Measurements from ENCODE around the gene NAALADL2.
"Not testable (repeated sequence)": the region's sequence is repeated elsewhere in the genome, so short reads cannot be mapped to it uniquely, and the experiment has no call there.

The NAALADL2 gene

GRCh38 chr3:175453361-175453760, 594.2 kb downstream of the NAALADL2 start:
- H4K20me1 ChIP-seq (ENCODE audit: insufficient read depth, low read length), result no peaks in the 10 kb centered on the region
- no peaks in the 10 kb centered on the region for H3K9me3 ChIP-seq (ENCODE audit: insufficient read depth, low read length)
- H3K9ac ChIP-seq (ENCODE audit: low read length), result no peak overlapping the region
- no peaks in the 10 kb centered on the region for H3K79me2 ChIP-seq (ENCODE audit: low read length)
- H3K4me1 ChIP-seq (ENCODE audit: low read length), result peaks cover 25% of the 10 kb centered on the region
- H3K36me3 ChIP-seq (replicated peaks; ENCODE audit: low read depth, low read length), result no peaks in the 10 kb centered on the region
- no peak overlapping the region for H2AFZ ChIP-seq (ENCODE audit: low read depth, low read length)
- no peak overlapping the region for H3K27ac ChIP-seq (ENCODE audit: low read length)
- H3K4me3 ChIP-seq (ENCODE audit: low read length), result no peak overlapping the region
- H3K27me3 ChIP-seq (ENCODE audit: low read depth, low read length), result no peaks in the 10 kb centered on the region
- no peak for TF ChIP-seq CTCF (IDR thresholded peaks at IDR 0.05; ENCODE audit: low read depth, low read length)
- no peak for TF ChIP-seq EZH2phosphoT487 (IDR thresholded peaks at IDR 0.05; ENCODE audit: low read depth)
- no peak overlapping the region for H3K4me2 ChIP-seq (ENCODE audit: low read length)

- Histone ChIP-seq H3K79me2 (ENCODE audit: low read length) (no peaks in the 10 kb centered on the region), H3K4me3 (ENCODE audit: low read length) (no peak overlapping the region), H2AFZ (ENCODE audit: low read depth, low read length) (0 out of 2 replicates have a peak overlapping the region, but pooled peaks have one; percentile 17), H3K4me2 (ENCODE audit: low read length) (no peak overlapping the region), H3K4me1 (ENCODE audit: low read length) (peaks cover 25% of the 10 kb centered on the region), H3K27ac (ENCODE audit: low read length) (no peak overlapping the region), H3K36me3 (replicated peaks; ENCODE audit: low read depth, low read length) (no peaks in the 10 kb centered on the region), H3K9me3 (ENCODE audit: insufficient read depth, low read length) (peaks cover 3% of the 10 kb centered on the region; the same call in 1 of the 2 replicates), H3K9ac (ENCODE audit: low read length) (no peak overlapping the region), H4K20me1 (ENCODE audit: insufficient read depth, low read length) (no peaks in the 10 kb centered on the region), H3K27me3 (ENCODE audit: low read depth, low read length) (no peaks in the 10 kb centered on the region)
- TF ChIP-seq EZH2phosphoT487 (IDR thresholded peaks at IDR 0.05; ENCODE audit: low read depth) (no peak), CTCF (IDR thresholded peaks at IDR 0.05; ENCODE audit: low read depth, low read length) (no peak)
Observed at GRCh38 chr3:175456466-175456865, 597.3 kb downstream of the NAALADL2 start.

GRCh38 chr3:175457301-175457700, 598.2 kb downstream of the NAALADL2 start:
- H3K9me3 ChIP-seq (ENCODE audit: insufficient read depth, low read length), result peaks cover 4% of the 10 kb centered on the region; the same call in 1 of the 2 replicates
- H3K4me2 ChIP-seq (ENCODE audit: low read length), result peak overlapping the region; percentile 40
- no peaks in the 10 kb centered on the region for H3K27me3 ChIP-seq (ENCODE audit: low read depth, low read length)
- peaks cover 25% of the 10 kb centered on the region for H3K4me1 ChIP-seq (ENCODE audit: low read length)
- no peaks in the 10 kb centered on the region for H3K36me3 ChIP-seq (replicated peaks; ENCODE audit: low read depth, low read length)
- no peak overlapping the region for H3K4me3 ChIP-seq (ENCODE audit: low read length)
- H3K9ac ChIP-seq (ENCODE audit: low read length), result peak overlapping the region; percentile 17; the same call in 1 of the 2 replicates
- no peaks in the 10 kb centered on the region for H4K20me1 ChIP-seq (ENCODE audit: insufficient read depth, low read length)
- no peaks in the 10 kb centered on the region for H3K79me2 ChIP-seq (ENCODE audit: low read length)
- TF ChIP-seq CTCF (IDR thresholded peaks at IDR 0.05; ENCODE audit: low read depth, low read length), result no peak
- TF ChIP-seq EZH2phosphoT487 (IDR thresholded peaks at IDR 0.05; ENCODE audit: low read depth), result no peak
- 0 out of 2 replicates have a peak overlapping the region, but pooled peaks have one; percentile 17 for H2AFZ ChIP-seq (ENCODE audit: low read depth, low read length)
- peak overlapping the region; percentile 46 for H3K27ac ChIP-seq (ENCODE audit: low read length)

GRCh38 chr3:175460849-175461399, 601.8 kb downstream of the NAALADL2 start:
- not testable (repeated sequence) for H3K9me3 ChIP-seq (ENCODE audit: insufficient read depth, low read length); H3K4me3 ChIP-seq (ENCODE audit: low read length); H2AFZ ChIP-seq (ENCODE audit: low read depth, low read length); H3K27ac ChIP-seq (ENCODE audit: low read length); H3K4me2 ChIP-seq (ENCODE audit: low read length); H3K27me3 ChIP-seq (ENCODE audit: low read depth, low read length); H3K79me2 ChIP-seq (ENCODE audit: low read length); H4K20me1 ChIP-seq (ENCODE audit: insufficient read depth, low read length); H3K9ac ChIP-seq (ENCODE audit: low read length); H3K36me3 ChIP-seq (replicated peaks; ENCODE audit: low read depth, low read length)
- H3K4me1 ChIP-seq (ENCODE audit: low read length), result peaks cover 15% of the 10 kb centered on the region

Measured in OCI-LY3 (cell line).